AG04450 (cell line): ENCODE measurements around the gene RITA1. TPM values are rescaled to one million over a fixed set of nuclear protein-coding genes. Genes with fewer than 3 reads are reported as not detected.

ENCODE experiments used
- CTCF ChIA-PET: fragments of 300-600, 350-600 bp; formaldehyde crosslinking; extraction: SDS; loops from one replicate; lab custom pipeline; 2022; ENCODE audit warnings: antibody characterized with exemption, inconsistent platforms; lab: Charles Lee
- POLR2A ChIA-PET: fragments of 350-600 bp; formaldehyde crosslinking; extraction: SDS; loops from one replicate; lab custom pipeline; 2021; ENCODE audit warnings: antibody characterized with exemption, inconsistent platforms; lab: Yijun Ruan, JAX
- DNase-seq: peaks from one replicate; pipeline ENCODE4 v3.0.0-alpha.2; 2011; ENCODE audit warnings: low read depth, low spot score
- H3K27ac ChIP-seq: one replicate; pipeline ENCODE4 v1.5.1; 2012; ENCODE audit warnings: low read depth, low read length, control low read depth
- H3K27me3 ChIP-seq: one replicate; pipeline ENCODE4 v1.6.0; 2012; ENCODE audit warnings: low read length; ENCODE audit not compliant: control insufficient read depth, insufficient read depth
- H3K4me3 ChIP-seq: 2 replicates; pipeline ENCODE4 v1.5.1; 2011; ENCODE audit warnings: mild to moderate bottlenecking, low read depth, low read length, control low read depth
- H3K9me3 ChIP-seq: 2 replicates; pipeline ENCODE4 v1.5.1; 2012; ENCODE audit warnings: low read length; ENCODE audit not compliant: control insufficient read depth, insufficient read depth
- CTCF ChIP-seq: IDR thresholded peaks from 2 replicates; pipeline ENCODE4 v1.5.1; 2011; ENCODE audit warnings: low read depth, low read length, control low read depth, inconsistent platforms
- polyA plus RNA-seq: library from polyadenylated mRNA; depleted of rRNA; stranded (reverse); fragments of >200 nt; gene quantifications from 2 replicates; pipeline ENCODE4 v1.2.3, GENCODE V29; 2011

RITA1 gene
- polyA plus RNA-seq, 1 experiment, result 9.0 TPM

DNA sequence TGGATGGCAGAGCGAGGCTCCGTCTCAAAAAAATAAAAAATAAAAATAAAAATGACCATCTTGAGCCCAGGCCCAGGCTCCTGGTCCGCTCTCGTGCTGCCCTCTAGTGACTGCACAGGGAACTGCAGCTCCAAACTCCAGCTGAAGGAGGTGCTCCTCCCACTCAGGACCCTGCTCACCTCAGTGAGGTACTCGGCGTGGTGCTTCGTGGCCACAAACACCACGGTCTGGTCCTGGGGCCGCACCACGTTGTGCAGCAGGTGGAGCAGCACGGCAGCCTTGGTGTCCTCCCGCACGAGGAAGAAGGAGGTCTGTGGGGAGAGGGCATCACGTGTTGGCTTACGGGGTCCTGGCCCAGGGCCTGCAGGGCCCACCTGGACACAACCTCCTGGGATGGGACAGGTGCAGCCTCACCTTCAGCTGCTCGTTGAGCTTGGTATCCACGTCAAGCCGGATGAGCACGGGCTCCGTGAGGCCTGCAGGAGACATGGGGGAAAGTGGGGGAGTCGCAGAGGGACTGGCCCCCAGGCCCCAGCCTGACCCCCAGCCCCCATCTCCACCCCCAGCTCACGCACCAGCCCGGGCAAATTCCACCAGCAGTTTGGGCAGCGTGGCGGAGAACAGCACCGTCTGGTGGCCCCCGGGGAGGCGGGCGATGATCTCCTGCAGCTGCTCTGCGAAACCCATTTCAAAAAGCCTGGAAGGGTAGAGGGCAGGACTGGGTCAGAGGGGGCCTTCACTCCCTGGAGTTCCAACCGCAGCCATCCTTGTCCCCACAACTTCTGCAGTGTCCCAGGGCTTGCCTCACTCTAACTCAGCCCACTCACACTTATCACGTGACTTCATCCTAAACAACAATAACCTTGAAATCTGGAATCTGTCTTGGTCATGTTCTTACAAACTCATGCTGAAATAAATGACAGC is 10.8 kb upstream of the RITA1 start:
- H3K9me3 ChIP-seq, result peaks cover 16% of the 10 kb centered on the region
- no peak overlapping the region for H3K4me3 ChIP-seq
- POLR2A ChIA-PET, result interaction anchor here (0.6 kb wide), 1 partner anchor 32 kb away, joined by 3 read pairs; no protein-coding TSS in a partner anchor
- no peaks in the 10 kb centered on the region for H3K27me3 ChIP-seq
- CTCF ChIA-PET, result interaction anchor here (0.5 to 9.7 kb wide), 22 partner anchors 10 to 458 kb away, joined by 3 to 132 read pairs (median 4); partner anchors contain the start of genes CFAP73, DDX54 and RITA1
- no peak overlapping the region for H3K27ac ChIP-seq
- peak; percentile 99 for TF ChIP-seq CTCF
- DNase-seq, result no peak

DNA sequence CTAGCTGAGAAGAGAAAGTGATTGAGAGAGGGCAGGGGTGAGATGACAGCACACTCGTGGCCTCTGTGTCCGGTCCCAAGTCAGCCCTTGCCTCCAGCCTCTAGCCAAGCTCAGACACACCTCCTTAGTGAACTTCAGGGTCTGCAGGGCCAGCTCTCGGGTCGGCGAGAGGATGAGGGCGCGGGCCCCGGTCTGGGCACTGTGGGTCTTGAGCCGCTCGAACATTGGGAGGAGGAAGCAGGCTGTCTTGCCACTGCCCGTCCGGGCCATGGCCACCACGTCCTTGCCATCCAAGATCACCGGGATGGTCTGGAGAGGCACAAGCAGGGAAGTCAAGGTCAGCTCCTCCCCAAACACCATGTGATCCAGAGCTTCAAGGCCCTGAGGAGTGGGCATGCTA is 6.5 kb upstream of the RITA1 start:
- no peak for DNase-seq
- H3K27ac ChIP-seq, result no peak overlapping the region
- ChIA-PET POLR2A (no interaction called here), CTCF (interaction anchor here (0.9 to 9.7 kb wide), 2 partner anchors 130 to 247 kb away, joined by 3 to 132 read pairs; no protein-coding TSS in a partner anchor)
- no peak overlapping the region for H3K4me3 ChIP-seq
- H3K9me3 ChIP-seq, result peaks cover 16% of the 10 kb centered on the region
- no peak for TF ChIP-seq CTCF
- no peaks in the 10 kb centered on the region for H3K27me3 ChIP-seq

DNA sequence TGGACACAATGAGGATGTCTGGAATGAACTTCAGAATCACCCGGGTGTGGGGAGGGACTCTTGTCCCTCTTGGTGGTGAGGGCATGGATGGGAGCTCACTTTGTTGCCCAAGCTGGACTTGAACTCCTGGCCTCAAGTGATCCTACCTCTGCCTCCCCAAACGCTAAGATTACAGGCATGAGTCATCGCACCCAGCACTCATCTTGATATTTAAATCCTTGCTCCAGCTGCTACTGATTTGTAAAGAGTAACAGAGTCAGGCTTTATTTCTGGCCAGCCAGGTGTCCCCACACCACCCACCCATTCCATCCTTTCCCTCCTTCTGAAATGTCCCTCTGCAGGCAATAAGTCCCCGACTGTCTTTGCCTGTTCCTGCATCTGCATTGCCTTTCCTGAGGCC is 5.2 kb upstream of the RITA1 start:
- H3K27ac ChIP-seq, result no peak overlapping the region
- POLR2A ChIA-PET, result no interaction called here
- DNase-seq, result no peak
- no peaks in the 10 kb centered on the region for H3K27me3 ChIP-seq
- H3K4me3 ChIP-seq, result no peak overlapping the region
- CTCF ChIA-PET, result no interaction called here
- H3K9me3 ChIP-seq, result peaks cover 16% of the 10 kb centered on the region
- TF ChIP-seq CTCF, result no peak

DNA sequence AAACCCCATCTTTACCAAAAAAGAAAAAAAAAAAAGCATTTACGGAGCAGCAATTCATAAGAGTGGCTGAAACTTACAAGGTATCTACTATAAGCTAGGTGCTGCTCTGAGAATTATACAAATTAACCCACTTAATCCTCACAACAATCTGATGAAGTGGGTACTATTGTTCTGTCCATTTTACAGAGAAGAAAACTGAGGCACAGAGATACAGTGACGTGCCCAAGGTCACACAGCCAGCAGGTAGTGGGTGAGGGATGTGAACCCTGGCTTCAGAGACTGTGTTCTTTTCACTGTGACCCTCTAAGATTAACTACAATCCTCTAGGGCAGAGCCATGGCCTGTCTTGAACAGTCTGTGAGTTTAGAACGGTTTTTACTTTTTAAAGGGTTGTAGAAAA is 3.5 kb upstream of the RITA1 start:
- no peak for DNase-seq
- Histone ChIP-seq H3K27ac (no peak overlapping the region), H3K4me3 (no peak overlapping the region), H3K9me3 (peaks cover 11% of the 10 kb centered on the region), H3K27me3 (no peaks in the 10 kb centered on the region)
- POLR2A ChIA-PET, result interaction anchor here (0.7 kb wide), 1 partner anchor 87 kb away, joined by 3 read pairs; no protein-coding TSS in a partner anchor
- TF ChIP-seq CTCF, result no peak
- CTCF ChIA-PET, result interaction anchor here (0.9 to 1.2 kb wide), 2 partner anchors 9 to 240 kb away, joined by 3 read pairs; partner anchors contain the start of gene SDSL
